ENCODE measurements around the gene IPMK.

- TF ChIP-seq FOXM1 (IDR thresholded peaks at IDR 0.05; ENCODE audit: borderline replicate concordance, low read depth) (no peak), ZBTB7A (IDR thresholded peaks at IDR 0.05; ENCODE audit: low read depth) (no peak), EGR1 (IDR thresholded peaks at IDR 0.05) (no peak), CREB1 (IDR thresholded peaks at IDR 0.05; ENCODE audit: low read depth) (no peak), YY1 (IDR thresholded peaks at IDR 0.05; ENCODE audit: low read depth) (no peak), RAD21 (IDR thresholded peaks at IDR 0.05; ENCODE audit: low read depth) (no peak), TAF1 (IDR thresholded peaks at IDR 0.05; ENCODE audit: low read depth) (no peak), REST (IDR thresholded peaks at IDR 0.05; ENCODE audit: low read depth) (no peak), NFIC (IDR thresholded peaks at IDR 0.05) (no peak), USF1 (IDR thresholded peaks at IDR 0.05) (no peak)
These were observed 40.0 kb upstream of the IPMK start for GRCh38 chr10:58307676-58308075.

Measured in Ishikawa (cell line).